Suprapubic skin (tissue), 4 donors: ENCODE results near the gene PRLR. TPM values are rescaled to one million over a fixed set of nuclear protein-coding genes. Genes with fewer than 3 reads are reported as not detected.

Experiments used
- DNase-seq, 2 donors: peaks; one replicate each; pipeline ENCODE4 v3.0.0-alpha.2; 2019; ENCODE audit warnings: low spot score in 2 of 2
- H3K27ac ChIP-seq: fragments of 200-600 bp; sonication (generic); one replicate; pipeline ENCODE4 v1.5.1; 2019
- H3K27me3 ChIP-seq: fragments of 200-600 bp; sonication (generic); one replicate; pipeline ENCODE4 v1.5.1; 2019
- H3K36me3 ChIP-seq: fragments of 200-600 bp; sonication (generic); one replicate; pipeline ENCODE4 v1.5.1; 2019
- H3K4me1 ChIP-seq: fragments of 200-600 bp; sonication (generic); one replicate; pipeline ENCODE4 v1.5.1; 2019
- H3K4me3 ChIP-seq: fragments of 200-600 bp; sonication (generic); one replicate; pipeline ENCODE4 v1.5.1; 2019; ENCODE audit warnings: mild to moderate bottlenecking
- H3K9me3 ChIP-seq: fragments of 200-600 bp; sonication (generic); one replicate; pipeline ENCODE4 v1.5.1; 2019
- CTCF ChIP-seq, 2 donors: fragments of 200-600 bp in 1 of 2; fragments of 450-650 bp in 1 of 2; sonication (generic) in 1 of 2; IDR thresholded peaks; one replicate each; pipeline ENCODE4 v1.5.1; 2016 to 2019; ENCODE audit warnings: antibody characterized with exemption in 2 of 2, mild to moderate bottlenecking in 1 of 2, moderate library complexity in 1 of 2
- EP300 ChIP-seq: sonication (generic); formaldehyde crosslinking; IDR thresholded peaks from one replicate; pipeline ENCODE4 v1.6.1; 2017; ENCODE audit warnings: antibody characterized with exemption
- POLR2A ChIP-seq, 2 donors: fragments of 450-650 bp; IDR thresholded peaks; one replicate each; pipeline ENCODE4 v1.6.1; 2017; ENCODE audit warnings: antibody characterized with exemption in 2 of 2, mild to moderate bottlenecking in 2 of 2, moderate library complexity in 2 of 2
- POLR2AphosphoS5 ChIP-seq, 3 donors: sonication (generic); formaldehyde crosslinking; IDR thresholded peaks; one replicate each; pipeline ENCODE4 v1.6.1; 2017; ENCODE audit warnings: antibody characterized with exemption in 3 of 3
- WGBS: methylation state at CpG from one replicate; pipeline ENCODE4 v1.1.5; 2018; 5-methylcytosine and 5-hydroxymethylcytosine counted together
- total RNA-seq, 4 donors: library from RNA; depleted of rRNA; stranded (reverse); fragments of >200 nt; gene quantifications; one replicate each; pipeline ENCODE4 v1.1.0, GENCODE V29; 2016

Gene PRLR
- total RNA-seq, 4 donors from 2014 or later, result 8.0 to 18.7 (median 17.6) TPM

- TF ChIP-seq CTCF (IDR thresholded peaks at IDR 0.05) (no peak), POLR2A (IDR thresholded peaks at IDR 0.05) (no peak)
- no peaks in the 10 kb centered on the region for H3K4me1 ChIP-seq
- H3K9me3 ChIP-seq, result no peaks in the 10 kb centered on the region
- DNase-seq, result no peak
- WGBS, result 81% methylated on average over 1 of the region's 1 CpG
- no peak overlapping the region for H3K4me3 ChIP-seq
- no peak overlapping the region for H3K27ac ChIP-seq
- H3K36me3 ChIP-seq, result no peaks in the 10 kb centered on the region
- H3K27me3 ChIP-seq, result no peaks in the 10 kb centered on the region
Measured at GRCh38 chr5:35240892-35241291, 10.6 kb upstream of the PRLR start.

GRCh38 chr5:35239911-35240610 lies 9.8 kb upstream of the PRLR start:
- Histone ChIP-seq H3K27me3 (no peaks in the 10 kb centered on the region), H3K4me3 (no peak overlapping the region), H3K4me1 (no peaks in the 10 kb centered on the region), H3K36me3 (no peaks in the 10 kb centered on the region), H3K27ac (no peak overlapping the region), H3K9me3 (no peaks in the 10 kb centered on the region)
- no peak for DNase-seq
- WGBS, result 98% methylated on average over 2 of the region's 2 CpGs
- no peak for TF ChIP-seq POLR2AphosphoS5 (IDR thresholded peaks at IDR 0.05)
- no peak for TF ChIP-seq CTCF (IDR thresholded peaks at IDR 0.05)
- TF ChIP-seq POLR2A (IDR thresholded peaks at IDR 0.05), result no peak
- TF ChIP-seq EP300, result no peak

GRCh38 chr5:35239476-35239875 lies 9.2 kb upstream of the PRLR start:
- no peak for DNase-seq
- TF ChIP-seq POLR2AphosphoS5 (IDR thresholded peaks at IDR 0.05), result no peak
- TF ChIP-seq CTCF (IDR thresholded peaks at IDR 0.05), result no peak
- no peak for TF ChIP-seq POLR2A (IDR thresholded peaks at IDR 0.05)
- TF ChIP-seq EP300, result no peak
- WGBS, result 93% methylated on average over 7 of the region's 7 CpGs
- Histone ChIP-seq H3K4me3 (no peak overlapping the region), H3K27ac (no peak overlapping the region), H3K4me1 (no peaks in the 10 kb centered on the region), H3K27me3 (no peaks in the 10 kb centered on the region), H3K9me3 (no peaks in the 10 kb centered on the region), H3K36me3 (no peaks in the 10 kb centered on the region)

GRCh38 chr5:35237580-35238376 lies 7.5 kb upstream of the PRLR start:
- Histone ChIP-seq H3K36me3 (no peaks in the 10 kb centered on the region), H3K27ac (no peak overlapping the region), H3K9me3 (no peaks in the 10 kb centered on the region), H3K4me3 (no peak overlapping the region), H3K4me1 (no peaks in the 10 kb centered on the region), H3K27me3 (no peaks in the 10 kb centered on the region)
- WGBS, result 82% methylated on average over 2 of the region's 2 CpGs
- DNase-seq, result no peak
- TF ChIP-seq EP300 (no peak), CTCF (IDR thresholded peaks at IDR 0.05) (no peak), POLR2AphosphoS5 (IDR thresholded peaks at IDR 0.05) (no peak), POLR2A (IDR thresholded peaks at IDR 0.05) (no peak)

- TF ChIP-seq CTCF (IDR thresholded peaks at IDR 0.05) (no peak), EP300 (no peak), POLR2AphosphoS5 (IDR thresholded peaks at IDR 0.05) (no peak), POLR2A (IDR thresholded peaks at IDR 0.05) (no peak)
- H3K27ac ChIP-seq, result no peak overlapping the region
- H3K27me3 ChIP-seq, result no peaks in the 10 kb centered on the region
- H3K36me3 ChIP-seq, result no peaks in the 10 kb centered on the region
- H3K9me3 ChIP-seq, result no peaks in the 10 kb centered on the region
- no peaks in the 10 kb centered on the region for H3K4me1 ChIP-seq
- no peak overlapping the region for H3K4me3 ChIP-seq
- DNase-seq, result no peak
Measured at GRCh38 chr5:35236770-35237169, 6.5 kb upstream of the PRLR start.
